ENCODE results near the gene RAB6B.

Gene RAB6B

GRCh38 chr3:133930341-133930933 is 34.8 kb upstream of the RAB6B start:
- DNase-seq, result no peak

- DNase-seq, result no peak
Measured at GRCh38 chr3:133928903-133929607, 33.4 kb upstream of the RAB6B start.

- DNase-seq, result no peak
Measured at GRCh38 chr3:133928136-133928893, 32.6 kb upstream of the RAB6B start.

GRCh38 chr3:133927540-133928066 is 31.9 kb upstream of the RAB6B start:
- DNase-seq, result peak; percentile 83

GRCh38 chr3:133926736-133927539 is 31.3 kb upstream of the RAB6B start:
- DNase-seq, result no peak

- no peak for DNase-seq
Measured at GRCh38 chr3:133925960-133926735, 30.5 kb upstream of the RAB6B start.

- DNase-seq, result no peak
Measured at GRCh38 chr3:133924041-133924440, 28.4 kb upstream of the RAB6B start.

- DNase-seq, result no peak
Measured at GRCh38 chr3:133921592-133921991, 25.9 kb upstream of the RAB6B start.

GRCh38 chr3:133917144-133917543 is 21.5 kb upstream of the RAB6B start:
- DNase-seq, result no peak

- DNase-seq, result no peak
Measured at GRCh38 chr3:133915685-133916658, 20.3 kb upstream of the RAB6B start.

- no peak for DNase-seq
Measured at GRCh38 chr3:133914839-133915600, 19.3 kb upstream of the RAB6B start.

GRCh38 chr3:133910422-133910821 is 14.7 kb upstream of the RAB6B start:
- DNase-seq, result no peak

- no peak for DNase-seq
Measured at GRCh38 chr3:133905376-133905775, 9.7 kb upstream of the RAB6B start.

GRCh38 chr3:133901847-133902246 is 6.2 kb upstream of the RAB6B start:
- no peak for DNase-seq

GRCh38 chr3:133901083-133901482 is 5.4 kb upstream of the RAB6B start:
- DNase-seq, result no peak

- no peak for DNase-seq
Measured at GRCh38 chr3:133899311-133899710, 3.6 kb upstream of the RAB6B start.

- DNase-seq, result no peak
Measured at GRCh38 chr3:133897547-133897946, 1.9 kb upstream of the RAB6B start.

- no peak for DNase-seq
Measured at GRCh38 chr3:133896002-133896761, 500 bp upstream of the RAB6B start.
